A549 (cell line): ENCODE data around the gene ZNF775. TPM values are rescaled to one million over a fixed set of nuclear protein-coding genes. Genes with fewer than 3 reads are reported as not detected.
A peak's percentile ranks its signal among the peaks of the same experiment; 100 is the strongest.

Experiments used
- ATAC-seq, 2 experiments: fragments of 200-7000 bp in 1 of 2; fragments of >200 bp in 1 of 2; cut with Nextera tagmentation in 1 of 2; cut with Tn5 transposase in 1 of 2; 3 replicates each; pipeline versions ENCODE4 v1.8.0 to v1.9.1; 2018 to 2020; ENCODE audit warnings: mild to moderate bottlenecking in 1 of 2, moderate library complexity in 1 of 2
- CTCF ChIA-PET: fragments of 300-600 bp; sonication (Branson Sonifier 250); formaldehyde crosslinking; extraction: SDS; loops from one replicate; lab custom pipeline; 2021; ENCODE audit warnings: antibody characterized with exemption, inconsistent platforms; lab: Yijun Ruan, JAX
- POLR2A ChIA-PET: fragments of 350-600 bp; formaldehyde crosslinking; extraction: SDS; loops from one replicate; lab custom pipeline; 2021; ENCODE audit warnings: antibody characterized with exemption, inconsistent platforms; lab: Yijun Ruan, JAX
- DNase-seq, 2 experiments: peaks; one replicate each; pipeline versions ENCODE4 v3.0.0 to v3.0.0-alpha.2; 2011 to 2016; ENCODE audit warnings: low read depth in 1 of 2, low spot score in 1 of 2
- FAIRE-seq: peaks from 2 replicates; lab custom pipeline; 2011; peaks lifted over from hg19 to GRCh38; lab: Jason Lieb, UNC
- H3K27ac ChIP-seq, 2 experiments: fragments of >200 bp; sonication (Bioruptor Twin); formaldehyde crosslinking; 3 replicates each; pipeline ENCODE4 v1.5.1; 2016 to 2017
- H3K4me1 ChIP-seq: fragments of >200 bp; sonication (Bioruptor Twin); formaldehyde crosslinking; 3 replicates; pipeline ENCODE4 v1.6.1; 2016
- H3K4me2 ChIP-seq: fragments of >200 bp; sonication (Bioruptor Twin); formaldehyde crosslinking; 3 replicates; pipeline ENCODE4 v1.6.1; 2016
- H3K4me3 ChIP-seq: fragments of >200 bp; sonication (Bioruptor Twin); formaldehyde crosslinking; 3 replicates; pipeline ENCODE4 v1.5.1; 2016
- H3K9me3 ChIP-seq: fragments of >200 bp; sonication (Bioruptor Twin); formaldehyde crosslinking; 3 replicates; pipeline ENCODE4 v1.6.1; 2016
- CEBPB ChIP-seq, 2 experiments: fragments of >200 bp in 1 of 2; sonication (Bioruptor Twin) in 1 of 2; formaldehyde crosslinking in 1 of 2; IDR thresholded peaks; 2 replicates each; pipeline ENCODE4 v1.6.1; 2012 to 2016
- EP300 ChIP-seq, 2 experiments: fragments of >200 bp; sonication (Bioruptor Twin); formaldehyde crosslinking; IDR thresholded peaks; 2 replicates in 1 of 2; 3 replicates in 1 of 2; pipeline ENCODE4 v1.6.1; 2016 to 2017
- ESRRA ChIP-seq: fragments of 150-350 bp; IDR thresholded peaks from 2 replicates; pipeline ENCODE4 v1.6.1; 2014; ENCODE audit warnings: mild to moderate bottlenecking, low read length, borderline replicate concordance
- GATA3 ChIP-seq: IDR thresholded peaks from 2 replicates; pipeline ENCODE4 v1.6.1; 2012; ENCODE audit warnings: borderline replicate concordance
- KDM1A ChIP-seq: fragments of 200-600 bp; sonication (generic); IDR thresholded peaks from 2 replicates; pipeline ENCODE4 v1.6.1; 2016; ENCODE audit warnings: low read depth, mild to moderate bottlenecking
- MAZ ChIP-seq: fragments of 150-350 bp; IDR thresholded peaks from 2 replicates; pipeline ENCODE4 v1.6.1; 2014; ENCODE audit warnings: antibody characterized with exemption, low read depth, low read length, borderline replicate concordance
- NR3C1 ChIP-seq: fragments of >200 bp; sonication (Bioruptor Twin); formaldehyde crosslinking; IDR thresholded peaks from 3 replicates; pipeline ENCODE4 v1.6.1; 2017
- POLR2AphosphoS2 ChIP-seq: conservative IDR thresholded peaks from 2 replicates; pipeline ENCODE4 v1.6.1; 2012; ENCODE audit warnings: low read length, improper control_type of control experiment, inconsistent platforms
- RCOR1 ChIP-seq: fragments of 150-350 bp; IDR thresholded peaks from 2 replicates; pipeline ENCODE4 v1.6.1; 2014; ENCODE audit warnings: antibody characterized with exemption, low read length, low read depth
- RNF2 ChIP-seq: fragments of 200-600 bp; sonication (generic); IDR thresholded peaks from 2 replicates; pipeline ENCODE4 v1.6.1; 2016; ENCODE audit warnings: low read depth, mild to moderate bottlenecking, antibody characterized with exemption, moderate library complexity, borderline replicate concordance
- SMC3 ChIP-seq: fragments of >200 bp; sonication (Bioruptor Twin); formaldehyde crosslinking; IDR thresholded peaks from 3 replicates; pipeline ENCODE4 v1.6.1; 2018; ENCODE audit warnings: inconsistent platforms
- TFCP2L1 ChIP-seq: fragments of 250-450 bp; sonication (Bioruptor Pico); IDR thresholded peaks from 2 replicates; pipeline ENCODE4 v1.5.0; 2021; ENCODE audit warnings: mild to moderate bottlenecking
- ZC3H11A ChIP-seq: fragments of 450-650 bp; IDR thresholded peaks from 2 replicates; pipeline ENCODE4 v1.6.1; 2014; ENCODE audit warnings: antibody characterized with exemption, mild to moderate bottlenecking
- ZFP36 ChIP-seq: fragments of 450-650 bp; IDR thresholded peaks from 2 replicates; pipeline ENCODE4 v1.6.1; 2014; ENCODE audit warnings: borderline replicate concordance; ENCODE audit not compliant: partially characterized antibody
- ZSCAN20 ChIP-seq: fragments of 250-450 bp; sonication (Bioruptor Pico); IDR thresholded peaks from 2 replicates; pipeline ENCODE4 v1.8.0; 2022; ENCODE audit warnings: mild to moderate bottlenecking, moderate library complexity
- WGBS: methylation state at CpG from one replicate; pipeline ENCODE4 v1.1.6; 2017; ENCODE audit errors: missing lambda C conversion rate; 5-methylcytosine and 5-hydroxymethylcytosine counted together
- polyA plus RNA-seq, 4 experiments: library from polyadenylated mRNA; depleted of rRNA in 3 of 4; stranded (reverse); fragments of >200 nt; fragmentation: RNase III in 1 of 4; extraction: RNeasy Plus Mini Kit Qiagen cat#74134 plus additional on column Dnase treatment in 1 of 4; gene quantifications; 2 replicates in 3 of 4; 3 replicates in 1 of 4; pipeline ENCODE4 v1.2.3, GENCODE V29; 2011 to 2017
- TF ChIP-seq, protein P1 (sequence below): fragments of >200 bp; sonication (Bioruptor Twin); formaldehyde crosslinking; IDR thresholded peaks from 3 replicates; pipeline ENCODE4 v1.5.1; 2016
- TF ChIP-seq, protein P2 (sequence below): fragments of 250-450 bp; sonication (Bioruptor Pico); IDR thresholded peaks from 2 replicates; pipeline ENCODE4 v1.5.0; 2021; ENCODE audit warnings: mild to moderate bottlenecking, moderate library complexity, borderline replicate concordance
- TF ChIP-seq, protein P3 (sequence below): IDR thresholded peaks from 2 replicates; pipeline ENCODE4 v1.6.1; 2012
- TF ChIP-seq, protein P4 (sequence below): fragments of >200 bp; sonication (Bioruptor Twin); formaldehyde crosslinking; IDR thresholded peaks from 2 replicates; pipeline ENCODE4 v1.6.1; 2016
- TF ChIP-seq, protein P5 (sequence below): IDR thresholded peaks from 2 replicates; pipeline ENCODE4 v1.6.1; 2012; ENCODE audit warnings: low read depth, borderline replicate concordance
- TF ChIP-seq, protein P6 (sequence below): IDR thresholded peaks from 2 replicates; pipeline ENCODE4 v1.6.1; 2012

ZNF775 gene
- polyA plus RNA-seq, 2 of the 4 experiments (the other 2 are of a cell fraction), result 1.7 to 5.4 TPM

DNA sequence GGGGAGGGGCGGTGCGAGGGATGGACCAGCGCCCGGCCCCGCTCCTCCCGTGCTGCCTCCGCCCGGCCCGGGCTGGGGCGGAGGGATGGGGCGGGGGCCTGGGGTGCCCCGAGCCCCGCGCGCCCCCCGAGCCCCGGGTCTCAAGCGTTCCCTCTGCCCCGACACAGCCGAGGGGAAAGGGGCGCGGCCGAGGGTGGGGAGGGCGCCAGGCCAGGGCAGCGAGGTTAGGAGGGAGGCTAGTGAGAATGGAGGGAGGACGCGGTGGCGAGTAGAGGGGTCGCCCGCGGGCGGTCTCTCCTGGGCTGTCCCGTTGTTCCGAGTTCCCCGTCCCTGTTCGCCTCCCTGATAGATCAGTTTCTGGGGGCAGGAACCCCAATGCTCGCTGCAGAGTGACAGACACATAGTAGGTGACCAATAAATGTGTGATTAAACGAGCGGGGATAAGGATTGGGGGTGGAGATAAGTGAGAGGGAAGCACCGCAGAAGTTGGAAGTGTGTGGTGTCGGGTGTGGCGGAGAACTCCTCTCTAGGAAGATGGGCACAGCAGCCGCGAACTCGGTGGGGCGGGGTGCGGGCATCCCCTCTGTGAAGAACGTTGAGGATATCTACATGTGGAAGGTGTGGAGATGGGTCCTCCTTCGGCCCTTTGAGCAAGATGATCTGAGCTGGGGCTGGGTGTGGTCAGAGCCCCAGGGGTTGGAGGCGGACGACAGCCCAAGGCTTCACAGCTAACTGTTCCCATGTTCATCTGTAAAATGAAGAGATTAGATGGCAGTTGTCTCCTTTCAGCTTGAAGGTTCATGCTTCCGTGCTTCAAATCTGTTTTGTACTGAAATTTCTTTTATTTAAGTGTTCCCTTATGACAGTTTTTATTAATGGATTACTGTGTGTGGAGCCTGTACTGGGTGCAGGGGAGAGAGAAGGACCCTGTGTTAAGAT is 580 bp downstream of the ZNF775 start:
- POLR2A ChIA-PET, result no interaction called here

DNA sequence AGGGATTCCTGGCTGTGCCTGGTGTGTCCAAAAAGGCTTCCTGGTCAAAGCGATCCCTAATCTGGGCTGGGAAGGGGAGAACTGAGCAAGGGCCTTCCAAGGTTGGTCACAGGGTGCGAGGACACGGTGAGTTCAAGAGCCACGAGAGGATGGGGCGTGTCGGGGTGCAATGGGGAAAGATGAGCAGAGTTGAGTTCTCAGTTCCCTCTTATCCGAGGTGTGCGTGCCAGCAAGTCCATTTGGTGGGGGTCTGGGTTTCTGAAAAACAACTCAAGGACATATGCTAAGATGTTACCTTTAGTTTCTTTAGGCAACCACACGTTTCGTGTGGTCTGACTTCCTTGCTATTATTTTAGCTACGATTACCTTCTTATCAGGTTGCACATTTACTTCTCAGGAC is 1.3 kb downstream of the ZNF775 start:
- ChIA-PET CTCF (interaction anchor here (0.8 to 1.0 kb wide), 2 partner anchors 24 to 41 kb away, joined by 3 to 4 read pairs; no protein-coding TSS in a partner anchor), POLR2A (no interaction called here)
- Histone ChIP-seq H3K4me3 (peak overlapping the region; percentile 90; the same call in 2 of the 3 replicates), H3K4me2 (peak overlapping the region; percentile 79), H3K4me1 (peaks cover 37% of the 10 kb centered on the region), H3K9me3 (no peaks in the 10 kb centered on the region), H3K27ac (peak overlapping the region; percentile 97 to 100)
- ATAC-seq (no peak), DNase-seq (no peak), FAIRE-seq (no peak)
- 88% methylated on average over 11 of the region's 11 CpGs for WGBS
- no peak for TF ChIP-seq CEBPB (IDR thresholded peaks at IDR 0.05)
- TF ChIP-seq, protein P1, sequence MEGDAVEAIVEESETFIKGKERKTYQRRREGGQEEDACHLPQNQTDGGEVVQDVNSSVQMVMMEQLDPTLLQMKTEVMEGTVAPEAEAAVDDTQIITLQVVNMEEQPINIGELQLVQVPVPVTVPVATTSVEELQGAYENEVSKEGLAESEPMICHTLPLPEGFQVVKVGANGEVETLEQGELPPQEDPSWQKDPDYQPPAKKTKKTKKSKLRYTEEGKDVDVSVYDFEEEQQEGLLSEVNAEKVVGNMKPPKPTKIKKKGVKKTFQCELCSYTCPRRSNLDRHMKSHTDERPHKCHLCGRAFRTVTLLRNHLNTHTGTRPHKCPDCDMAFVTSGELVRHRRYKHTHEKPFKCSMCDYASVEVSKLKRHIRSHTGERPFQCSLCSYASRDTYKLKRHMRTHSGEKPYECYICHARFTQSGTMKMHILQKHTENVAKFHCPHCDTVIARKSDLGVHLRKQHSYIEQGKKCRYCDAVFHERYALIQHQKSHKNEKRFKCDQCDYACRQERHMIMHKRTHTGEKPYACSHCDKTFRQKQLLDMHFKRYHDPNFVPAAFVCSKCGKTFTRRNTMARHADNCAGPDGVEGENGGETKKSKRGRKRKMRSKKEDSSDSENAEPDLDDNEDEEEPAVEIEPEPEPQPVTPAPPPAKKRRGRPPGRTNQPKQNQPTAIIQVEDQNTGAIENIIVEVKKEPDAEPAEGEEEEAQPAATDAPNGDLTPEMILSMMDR, result no peak
- TF ChIP-seq, protein P2, sequence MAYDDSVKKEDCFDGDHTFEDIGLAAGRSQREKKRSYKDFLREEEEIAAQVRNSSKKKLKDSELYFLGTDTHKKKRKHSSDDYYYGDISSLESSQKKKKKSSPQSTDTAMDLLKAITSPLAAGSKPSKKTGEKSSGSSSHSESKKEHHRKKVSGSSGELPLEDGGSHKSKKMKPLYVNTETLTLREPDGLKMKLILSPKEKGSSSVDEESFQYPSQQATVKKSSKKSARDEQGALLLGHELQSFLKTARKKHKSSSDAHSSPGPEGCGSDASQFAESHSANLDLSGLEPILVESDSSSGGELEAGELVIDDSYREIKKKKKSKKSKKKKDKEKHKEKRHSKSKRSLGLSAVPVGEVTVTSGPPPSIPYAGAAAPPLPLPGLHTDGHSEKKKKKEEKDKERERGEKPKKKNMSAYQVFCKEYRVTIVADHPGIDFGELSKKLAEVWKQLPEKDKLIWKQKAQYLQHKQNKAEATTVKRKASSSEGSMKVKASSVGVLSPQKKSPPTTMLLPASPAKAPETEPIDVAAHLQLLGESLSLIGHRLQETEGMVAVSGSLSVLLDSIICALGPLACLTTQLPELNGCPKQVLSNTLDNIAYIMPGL, result no peak
- TF ChIP-seq, protein P3, sequence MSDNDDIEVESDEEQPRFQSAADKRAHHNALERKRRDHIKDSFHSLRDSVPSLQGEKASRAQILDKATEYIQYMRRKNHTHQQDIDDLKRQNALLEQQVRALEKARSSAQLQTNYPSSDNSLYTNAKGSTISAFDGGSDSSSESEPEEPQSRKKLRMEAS, result no peak
- TF ChIP-seq, protein P4, sequence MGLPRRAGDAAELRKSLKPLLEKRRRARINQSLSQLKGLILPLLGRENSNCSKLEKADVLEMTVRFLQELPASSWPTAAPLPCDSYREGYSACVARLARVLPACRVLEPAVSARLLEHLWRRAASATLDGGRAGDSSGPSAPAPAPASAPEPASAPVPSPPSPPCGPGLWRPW, result no peak
- TF ChIP-seq MAZ, result no peak
- TF ChIP-seq ZSCAN20 (CRISPR knock-in tag), result no peak
- no peak for TF ChIP-seq ESRRA
- no peak for TF ChIP-seq ZC3H11A
- no peak for TF ChIP-seq EP300 (IDR thresholded peaks at IDR 0.05)
- no peak for TF ChIP-seq GATA3
- TF ChIP-seq POLR2AphosphoS2, result no peak
- TF ChIP-seq RCOR1, result no peak
- no peak for TF ChIP-seq KDM1A
- TF ChIP-seq ZFP36, result no peak
- TF ChIP-seq TFCP2L1 (CRISPR knock-in tag), result no peak
- no peak for TF ChIP-seq NR3C1

More for the DNA sequence above, 580 bp downstream of the ZNF775 start:
- peak; percentile 43 to 57 for ATAC-seq
- FAIRE-seq, result no peak
- Histone ChIP-seq H3K4me2 (peak overlapping the region; percentile 79), H3K27ac (peak overlapping the region; percentile 97 to 100), H3K4me1 (peaks cover 37% of the 10 kb centered on the region), H3K9me3 (no peaks in the 10 kb centered on the region), H3K4me3 (peak overlapping the region; percentile 90)
- 3% methylated on average over 33 of the region's 52 CpGs for WGBS
- peak; percentile 22 to 48 for DNase-seq
- TF ChIP-seq, protein P5, sequence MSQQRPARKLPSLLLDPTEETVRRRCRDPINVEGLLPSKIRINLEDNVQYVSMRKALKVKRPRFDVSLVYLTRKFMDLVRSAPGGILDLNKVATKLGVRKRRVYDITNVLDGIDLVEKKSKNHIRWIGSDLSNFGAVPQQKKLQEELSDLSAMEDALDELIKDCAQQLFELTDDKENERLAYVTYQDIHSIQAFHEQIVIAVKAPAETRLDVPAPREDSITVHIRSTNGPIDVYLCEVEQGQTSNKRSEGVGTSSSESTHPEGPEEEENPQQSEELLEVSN, result no peak
- TF ChIP-seq, protein P6, sequence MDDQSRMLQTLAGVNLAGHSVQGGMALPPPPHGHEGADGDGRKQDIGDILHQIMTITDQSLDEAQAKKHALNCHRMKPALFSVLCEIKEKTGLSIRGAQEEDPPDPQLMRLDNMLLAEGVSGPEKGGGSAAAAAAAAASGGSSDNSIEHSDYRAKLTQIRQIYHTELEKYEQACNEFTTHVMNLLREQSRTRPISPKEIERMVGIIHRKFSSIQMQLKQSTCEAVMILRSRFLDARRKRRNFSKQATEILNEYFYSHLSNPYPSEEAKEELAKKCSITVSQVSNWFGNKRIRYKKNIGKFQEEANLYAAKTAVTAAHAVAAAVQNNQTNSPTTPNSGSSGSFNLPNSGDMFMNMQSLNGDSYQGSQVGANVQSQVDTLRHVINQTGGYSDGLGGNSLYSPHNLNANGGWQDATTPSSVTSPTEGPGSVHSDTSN, result no peak
- peak; percentile 36; the same call in 1 of the 2 replicates for TF ChIP-seq RNF2
- TF ChIP-seq SMC3, result peak; percentile 3; the same call in 1 of the 3 replicates
- CTCF ChIA-PET, result interaction anchor here (0.8 kb wide), 1 partner anchor 42 kb away, joined by 3 read pairs; no protein-coding TSS in a partner anchor
